SJSA1 (cell line): ENCODE measurements around the gene HSPB7. TPM values are rescaled to one million over a fixed set of nuclear protein-coding genes. Genes with fewer than 3 reads are reported as not detected.
"Not testable (repeated sequence)": the region's sequence is repeated elsewhere in the genome, so short reads cannot be mapped to it uniquely, and the experiment has no call there.

ENCODE experiments used
- DNase-seq, 2 experiments: peaks; one replicate each; pipeline ENCODE4 v3.0.0-alpha.2; 2015 to 2020; ENCODE audit warnings: low spot score in 2 of 2, low read depth in 1 of 2
- H3K27ac ChIP-seq: fragments of 250-450 bp; sonication (Bioruptor Pico); 2 replicates; pipeline ENCODE4 v1.5.1; 2020; ENCODE audit warnings: mild to moderate bottlenecking, moderate library complexity
- H3K27me3 ChIP-seq: fragments of 250-450 bp; sonication (Bioruptor Pico); replicated peaks from 2 replicates; pipeline ENCODE4 v1.5.1; 2020; ENCODE audit warnings: mild to moderate bottlenecking, moderate library complexity
- H3K36me3 ChIP-seq: fragments of 250-450 bp; sonication (Bioruptor Pico); 2 replicates; pipeline ENCODE4 v1.5.1; 2020; ENCODE audit warnings: mild to moderate bottlenecking
- H3K4me1 ChIP-seq: fragments of 250-450 bp; sonication (Bioruptor Pico); replicated peaks from 2 replicates; pipeline ENCODE4 v1.6.1; 2021; ENCODE audit warnings: mild to moderate bottlenecking
- H3K4me3 ChIP-seq: fragments of 250-450 bp; sonication (Bioruptor Pico); 2 replicates; pipeline ENCODE4 v1.5.1; 2020; ENCODE audit warnings: mild to moderate bottlenecking
- H3K9me3 ChIP-seq: fragments of 250-450 bp; sonication (Bioruptor Pico); replicated peaks from 2 replicates; pipeline ENCODE4 v1.5.1; 2020; ENCODE audit warnings: mild to moderate bottlenecking
- total RNA-seq: library from RNA; depleted of rRNA; stranded (reverse); fragments of >200 nt; shearing (Covaris generic); gene quantifications from 2 replicates; pipeline ENCODE4 v1.2.3, GENCODE V29; 2014

Gene HSPB7
- total RNA-seq, 1 experiment from 2014 or later = not detected

DNA sequence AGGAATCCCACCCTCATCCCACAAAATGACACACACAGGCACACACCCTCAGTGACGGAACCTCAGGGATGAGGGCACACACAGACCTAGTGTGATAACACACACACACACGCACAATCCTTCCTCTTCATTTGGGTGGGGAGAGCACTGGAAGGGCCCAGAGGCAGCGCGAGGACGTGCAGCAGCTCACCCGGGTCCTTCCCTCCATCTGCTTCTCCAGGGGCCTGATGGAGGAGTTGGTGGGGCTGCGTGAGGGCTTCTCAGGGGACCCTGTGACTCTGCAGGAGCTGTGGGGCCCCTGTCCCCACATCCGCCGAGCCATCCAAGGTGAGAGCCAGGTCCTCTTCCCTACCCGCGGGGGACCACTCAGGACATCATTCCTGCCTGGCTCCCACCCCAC, 4.5 kb upstream of the HSPB7 start:
- no peak for DNase-seq
- H3K4me1 ChIP-seq = peaks cover 5% of the 10 kb centered on the region
- no peak overlapping the region for H3K4me3 ChIP-seq
- H3K36me3 ChIP-seq = no peaks in the 10 kb centered on the region
- no peak overlapping the region for H3K27ac ChIP-seq
- H3K27me3 ChIP-seq = no peaks in the 10 kb centered on the region
- H3K9me3 ChIP-seq = no peaks in the 10 kb centered on the region

DNA sequence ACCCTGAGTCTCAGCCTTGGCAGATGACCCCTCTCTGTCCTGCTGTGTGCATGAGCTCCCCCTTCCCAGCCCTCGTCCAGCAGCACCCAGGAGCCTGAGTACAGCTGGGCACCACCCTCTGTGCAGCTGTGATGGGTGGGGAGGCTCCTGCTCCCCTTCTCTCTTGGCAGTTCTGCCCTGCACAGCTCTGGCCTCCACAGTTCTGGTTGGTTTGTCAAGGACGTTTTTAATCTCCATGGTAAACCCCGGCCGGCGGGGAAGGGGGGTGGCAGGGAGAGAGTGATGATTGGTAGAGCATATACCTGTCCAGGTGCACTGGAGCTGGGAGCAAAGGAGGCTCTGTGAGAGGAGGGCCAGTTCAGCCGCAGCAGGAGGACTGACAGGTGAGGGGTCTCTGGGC, 3.8 kb upstream of the HSPB7 start, which contains the start of gene CLCNKA:
CLCNKA (plus strand) TSS at position 356 of the 400 bp plus-strand sequence. CDS start 584 bp downstream, outside the sequence.
- DNase-seq = no peak
- H3K27ac ChIP-seq = no peak within 1 kb of the TSS
- H3K36me3 ChIP-seq = no peaks in the 10 kb centered on the region
- peaks cover 5% of the 10 kb centered on the region for H3K4me1 ChIP-seq
- H3K27me3 ChIP-seq = no peaks in the 10 kb centered on the region
- no peak within 1 kb of the TSS for H3K4me3 ChIP-seq
- no peaks in the 10 kb centered on the region for H3K9me3 ChIP-seq

DNA sequence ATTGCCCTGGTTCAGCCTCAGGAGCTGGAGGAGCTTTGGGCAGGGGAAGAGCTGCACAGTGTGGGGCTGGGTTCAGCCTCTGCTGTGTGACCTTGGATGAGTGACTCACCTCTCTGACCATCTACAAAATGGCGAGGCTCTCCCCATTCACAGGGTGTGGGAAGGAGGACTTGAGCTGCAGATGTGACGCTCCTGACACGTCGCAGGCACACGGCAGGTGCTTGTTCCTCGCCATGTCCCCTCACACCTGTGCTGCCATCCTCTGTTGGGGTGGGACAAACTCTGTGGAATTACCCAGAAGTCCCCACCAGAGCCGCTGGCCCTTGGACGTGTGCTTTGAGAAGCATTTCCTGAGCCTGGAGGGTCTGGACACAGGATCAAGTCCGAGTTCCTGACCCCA, 3.0 kb upstream of the HSPB7 start:
- not testable (repeated sequence) for H3K27me3 ChIP-seq, H3K9me3 ChIP-seq, H3K4me1 ChIP-seq

DNA sequence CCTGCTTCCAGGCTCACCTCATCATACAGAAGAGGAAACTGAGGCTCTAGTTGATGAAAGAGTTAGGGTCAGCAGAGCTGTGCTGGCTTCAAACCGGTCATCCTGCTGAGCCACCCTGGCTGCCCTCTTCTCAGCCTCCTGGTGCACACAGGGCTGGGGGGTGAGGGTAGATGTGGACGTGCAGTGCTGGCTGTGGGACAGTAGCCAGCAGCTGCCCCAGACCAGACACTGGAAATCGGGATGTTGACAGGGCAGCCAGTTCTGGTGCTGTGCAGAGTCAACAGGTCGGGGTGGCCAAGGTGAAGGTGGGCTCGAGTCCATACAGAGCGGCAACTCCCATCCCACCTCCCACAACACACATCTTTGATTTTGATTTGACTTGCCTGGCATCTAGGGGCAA, 2.5 kb upstream of the HSPB7 start:
- Histone ChIP-seq H3K36me3 (no peaks in the 10 kb centered on the region), H3K27me3 (no peaks in the 10 kb centered on the region), H3K9me3 (no peaks in the 10 kb centered on the region), H3K4me1 (peaks cover 5% of the 10 kb centered on the region), H3K4me3 (no peak overlapping the region), H3K27ac (no peak overlapping the region)
- no peak for DNase-seq

More for the DNA sequence above, 3.0 kb upstream of the HSPB7 start:
- not testable (repeated sequence) for H3K27ac ChIP-seq, DNase-seq, H3K4me3 ChIP-seq, H3K36me3 ChIP-seq

DNA sequence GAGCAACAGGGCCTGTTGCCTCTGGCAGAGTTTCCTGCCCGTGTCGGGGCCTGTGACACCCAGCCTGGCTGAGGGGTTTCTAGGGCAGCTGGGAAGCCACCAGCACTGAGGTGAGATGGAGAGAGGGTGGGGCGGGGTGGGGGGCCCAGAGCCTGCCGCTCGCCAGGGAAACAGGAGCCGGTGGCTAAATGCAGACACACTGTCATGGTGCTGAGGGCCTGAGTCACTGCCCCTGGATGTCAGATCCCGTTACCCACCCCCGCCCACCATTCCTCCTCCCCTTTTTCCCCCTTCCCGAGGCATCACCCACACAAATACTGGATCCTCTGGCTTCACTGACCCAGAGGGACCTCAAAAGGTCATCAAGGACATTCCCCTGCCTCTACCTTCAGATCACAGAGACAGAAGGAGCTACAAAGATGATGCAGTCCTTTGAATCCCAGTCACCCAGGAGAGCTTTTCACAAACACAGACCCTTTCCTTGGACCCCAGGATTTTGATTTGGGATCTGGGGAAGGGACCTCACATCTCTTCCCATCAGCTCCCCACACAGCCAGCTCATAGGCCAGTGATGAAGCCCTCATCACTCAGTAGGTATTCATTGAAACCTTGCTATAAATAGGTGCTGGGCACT, 1.9 kb upstream of the HSPB7 start:
- no peak for DNase-seq
- Histone ChIP-seq H3K4me3 (no peak overlapping the region), H3K36me3 (no peaks in the 10 kb centered on the region), H3K27me3 (no peaks in the 10 kb centered on the region), H3K27ac (no peak overlapping the region), H3K9me3 (no peaks in the 10 kb centered on the region), H3K4me1 (peaks cover 5% of the 10 kb centered on the region)

DNA sequence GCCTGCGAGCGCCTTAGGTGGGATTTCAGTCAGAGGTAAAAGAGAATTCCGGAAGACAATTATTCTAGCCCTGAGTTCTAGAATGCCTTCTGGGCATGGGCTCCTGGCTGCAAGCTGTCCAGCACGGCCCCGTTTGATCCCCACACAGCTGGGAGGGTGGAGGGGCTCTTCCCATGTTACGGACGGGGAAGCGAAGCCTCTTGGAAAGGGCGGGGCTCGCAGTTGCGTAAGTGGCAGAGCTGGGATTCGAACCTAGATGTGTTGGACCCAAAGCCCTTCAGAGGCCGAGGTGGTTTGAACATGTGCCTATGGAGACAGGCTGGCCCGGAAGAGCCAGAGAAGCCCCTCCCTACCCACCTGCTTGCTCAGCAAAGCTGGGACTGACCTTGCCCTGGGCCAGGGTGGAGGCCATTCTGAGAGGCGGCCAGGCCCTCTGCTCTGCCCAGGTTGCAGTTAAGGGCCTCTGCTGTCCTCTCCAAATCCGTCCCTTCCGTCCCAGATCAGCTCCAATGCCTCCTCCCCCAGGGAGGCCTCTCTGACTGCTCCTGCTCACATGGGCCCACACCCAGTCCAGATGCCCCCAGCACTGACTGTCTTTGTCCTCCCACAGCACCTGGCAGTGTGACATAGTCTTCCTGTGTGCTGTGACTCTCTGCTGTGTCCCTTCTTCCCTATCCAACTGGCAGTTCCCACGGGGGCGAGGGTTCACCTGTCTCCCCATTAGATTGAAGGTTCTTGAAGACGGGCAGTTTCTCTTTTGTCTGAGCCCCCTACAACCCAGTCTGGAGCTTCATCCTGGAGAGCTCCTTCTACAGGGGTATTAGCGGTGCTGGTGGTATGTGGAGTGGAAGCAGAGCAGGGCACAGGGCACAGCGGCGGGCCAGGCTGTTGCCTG, 1.2 kb upstream of the HSPB7 start:
- DNase-seq = no peak
- Histone ChIP-seq H3K36me3 (no peaks in the 10 kb centered on the region), H3K9me3 (no peaks in the 10 kb centered on the region), H3K27ac (no peak overlapping the region), H3K4me3 (no peak overlapping the region), H3K4me1 (peaks cover 5% of the 10 kb centered on the region), H3K27me3 (no peaks in the 10 kb centered on the region)

DNA sequence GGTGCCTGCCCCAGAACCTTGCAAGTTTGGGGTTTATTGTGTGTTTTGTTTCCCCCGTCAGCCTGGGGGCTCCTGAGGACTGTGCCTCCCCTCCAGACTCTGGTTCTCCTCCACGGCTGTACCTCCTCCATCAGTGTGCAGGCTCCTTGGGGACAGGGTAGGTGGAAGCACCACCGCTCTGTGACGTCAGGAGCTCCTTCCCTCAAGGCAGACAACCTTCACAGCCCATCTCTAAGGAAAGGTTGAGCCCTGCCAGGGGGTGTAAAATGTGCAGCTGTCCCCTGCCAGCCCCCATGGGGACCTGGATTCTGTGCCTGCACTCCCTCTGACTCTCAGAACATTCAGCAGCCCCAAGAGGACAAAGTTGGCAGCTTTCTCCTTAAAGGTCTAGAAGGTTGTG, 465 bp upstream of the HSPB7 start:
- no peak for DNase-seq
- H3K27me3 ChIP-seq = no peaks in the 10 kb centered on the region
- H3K27ac ChIP-seq = no peak overlapping the region
- peaks cover 11% of the 10 kb centered on the region for H3K4me1 ChIP-seq
- H3K9me3 ChIP-seq = no peaks in the 10 kb centered on the region
- no peaks in the 10 kb centered on the region for H3K36me3 ChIP-seq
- no peak overlapping the region for H3K4me3 ChIP-seq

DNA sequence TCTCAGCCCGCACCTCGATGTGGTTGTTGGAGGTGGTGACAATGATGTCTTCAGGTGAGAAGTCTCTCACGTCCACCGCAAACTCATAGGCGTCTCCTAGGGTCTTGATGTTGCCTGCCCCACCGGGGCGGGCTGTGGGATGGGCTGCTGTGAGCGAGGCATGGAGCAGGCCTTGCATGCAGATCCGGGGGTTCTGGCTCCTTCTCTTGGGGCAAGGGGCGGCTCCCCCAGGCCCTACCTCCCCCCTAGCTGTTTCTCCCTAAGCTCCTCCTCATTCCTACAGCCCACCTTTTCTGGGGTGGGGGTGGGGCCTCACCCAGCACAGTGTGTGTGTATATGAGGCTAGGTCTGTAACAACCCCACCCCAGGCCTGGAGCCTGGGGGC, 775 bp downstream of the HSPB7 start:
- no peaks in the 10 kb centered on the region for H3K9me3 ChIP-seq
- H3K4me1 ChIP-seq = peaks cover 23% of the 10 kb centered on the region
- H3K27ac ChIP-seq = no peak overlapping the region
- no peak for DNase-seq
- H3K27me3 ChIP-seq = no peaks in the 10 kb centered on the region
- no peaks in the 10 kb centered on the region for H3K36me3 ChIP-seq
- no peak overlapping the region for H3K4me3 ChIP-seq

DNA sequence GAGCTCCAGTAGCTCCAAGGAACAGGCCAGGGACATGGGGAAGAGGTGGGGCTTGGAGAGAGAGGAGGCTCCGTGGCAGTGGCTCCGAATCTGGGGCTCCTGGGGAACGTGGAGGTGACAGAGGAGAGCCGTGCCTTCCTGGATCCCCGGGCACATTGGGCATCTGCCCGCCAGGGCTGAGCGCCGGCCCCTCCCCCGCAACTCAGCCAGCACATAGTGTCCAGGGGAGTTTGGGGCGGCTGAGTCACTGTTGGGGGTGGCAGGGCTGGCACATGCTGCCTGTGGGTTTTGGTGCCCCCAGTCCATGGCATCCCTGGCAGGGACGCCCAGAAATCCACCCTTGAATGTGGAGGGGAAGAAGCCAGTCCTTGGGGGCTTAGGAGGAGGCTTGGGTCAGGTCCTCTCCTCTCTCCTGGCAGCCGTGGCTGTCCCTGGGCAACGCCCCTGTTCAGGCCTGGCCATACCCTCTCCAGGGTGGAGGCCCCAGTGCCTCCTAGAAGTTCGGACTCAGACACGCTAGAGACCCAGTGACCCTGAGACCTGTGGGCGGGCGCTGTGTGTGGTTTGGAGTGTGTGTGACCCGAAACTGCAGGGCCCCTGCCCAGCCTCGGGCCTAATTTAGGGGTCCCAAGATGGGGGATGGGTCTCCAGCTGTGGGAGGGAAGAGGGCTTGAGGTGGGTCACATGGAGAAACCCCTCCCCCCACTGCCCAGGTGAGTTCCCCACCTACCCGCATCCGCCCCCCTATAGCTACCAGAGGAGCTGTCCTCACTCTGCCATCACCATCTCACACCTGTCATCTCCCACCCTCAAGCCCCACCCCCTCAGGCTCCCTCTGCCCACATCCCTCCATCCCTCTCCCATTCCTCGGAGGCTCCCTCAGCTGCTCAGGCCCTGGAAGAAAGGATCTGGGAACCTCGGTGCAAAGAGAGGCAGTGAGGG, 1.6 kb downstream of the HSPB7 start:
- DNase-seq = no peak
- H3K9me3 ChIP-seq = no peaks in the 10 kb centered on the region
- H3K4me3 ChIP-seq = no peak overlapping the region
- no peak overlapping the region for H3K27ac ChIP-seq
- H3K4me1 ChIP-seq = peaks cover 23% of the 10 kb centered on the region
- no peaks in the 10 kb centered on the region for H3K36me3 ChIP-seq
- H3K27me3 ChIP-seq = no peaks in the 10 kb centered on the region

DNA sequence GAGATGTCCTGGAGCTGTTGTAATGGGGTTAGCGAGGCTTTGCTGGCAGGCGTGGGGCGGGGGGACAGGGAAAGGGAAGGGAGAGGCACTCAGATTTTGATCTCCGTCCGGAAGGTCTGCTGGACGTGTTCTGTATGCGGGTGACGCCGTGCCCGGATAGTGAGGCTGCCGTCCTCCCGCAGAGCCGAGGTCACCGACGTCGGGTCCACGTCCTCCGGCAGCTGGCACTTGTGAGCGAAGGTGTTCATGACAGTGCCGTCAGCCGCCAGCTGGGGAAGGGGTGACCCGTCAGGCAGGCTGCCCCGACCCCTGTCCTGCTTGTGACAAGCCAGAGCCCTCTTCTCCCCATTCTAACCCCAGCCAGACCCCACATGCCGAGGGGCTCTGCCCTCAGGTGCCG, 2.4 kb downstream of the HSPB7 start:
- H3K27me3 ChIP-seq = no peaks in the 10 kb centered on the region
- H3K9me3 ChIP-seq = no peaks in the 10 kb centered on the region
- H3K27ac ChIP-seq = no peak overlapping the region
- H3K4me3 ChIP-seq = no peak overlapping the region
- H3K36me3 ChIP-seq = no peaks in the 10 kb centered on the region
- peaks cover 23% of the 10 kb centered on the region for H3K4me1 ChIP-seq
- DNase-seq = no peak

DNA sequence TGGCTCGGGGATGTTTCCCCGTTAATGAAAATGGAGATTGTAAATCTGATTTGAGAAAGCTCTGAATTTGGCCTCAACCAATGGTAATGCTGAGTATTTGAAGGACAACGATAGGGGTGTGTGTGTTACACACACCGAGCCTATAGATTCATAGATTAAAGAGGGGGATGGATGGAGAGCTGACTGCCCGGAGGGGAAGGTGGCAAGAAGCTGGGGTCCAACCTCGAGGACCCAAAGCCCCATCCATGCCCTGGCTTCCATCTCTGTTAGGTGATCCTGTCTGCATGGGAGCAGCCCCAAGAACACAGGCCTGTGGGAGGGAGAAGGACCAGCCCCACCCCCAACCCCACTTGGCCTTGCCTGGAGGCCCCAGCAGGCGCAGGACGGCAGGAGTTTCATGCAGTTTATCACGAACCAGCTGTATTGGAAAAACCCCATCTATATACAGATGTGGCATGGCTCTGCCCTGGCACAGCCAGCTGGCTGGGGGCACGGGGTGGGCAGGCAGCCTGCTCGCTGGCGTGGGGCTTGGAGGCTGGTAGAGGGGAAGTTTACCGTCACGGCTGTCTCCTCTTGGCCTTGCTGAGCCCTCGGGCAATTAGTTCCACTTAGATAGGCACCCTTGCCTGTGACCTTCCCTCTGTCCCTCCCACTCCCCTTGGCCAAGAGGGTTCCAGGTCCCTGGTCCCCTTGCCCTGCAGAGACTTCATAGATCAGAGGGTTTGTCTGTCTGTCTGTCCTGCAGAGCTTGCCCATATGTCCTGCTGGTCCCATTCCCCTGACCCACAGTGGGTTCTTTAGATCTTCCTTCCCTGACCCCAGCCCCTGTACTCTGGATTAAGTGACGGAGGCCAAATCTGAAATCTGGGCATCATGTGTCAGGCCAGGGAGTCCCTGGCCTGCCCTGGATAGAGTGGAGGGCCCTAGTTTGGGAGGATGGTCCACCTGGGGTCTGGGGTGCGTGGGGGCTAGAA, 3.0 kb downstream of the HSPB7 start:
- Histone ChIP-seq H3K36me3 (no peaks in the 10 kb centered on the region), H3K27me3 (no peaks in the 10 kb centered on the region), H3K4me1 (peaks cover 23% of the 10 kb centered on the region), H3K27ac (no peak overlapping the region), H3K9me3 (no peaks in the 10 kb centered on the region), H3K4me3 (no peak overlapping the region)
- DNase-seq = no peak

DNA sequence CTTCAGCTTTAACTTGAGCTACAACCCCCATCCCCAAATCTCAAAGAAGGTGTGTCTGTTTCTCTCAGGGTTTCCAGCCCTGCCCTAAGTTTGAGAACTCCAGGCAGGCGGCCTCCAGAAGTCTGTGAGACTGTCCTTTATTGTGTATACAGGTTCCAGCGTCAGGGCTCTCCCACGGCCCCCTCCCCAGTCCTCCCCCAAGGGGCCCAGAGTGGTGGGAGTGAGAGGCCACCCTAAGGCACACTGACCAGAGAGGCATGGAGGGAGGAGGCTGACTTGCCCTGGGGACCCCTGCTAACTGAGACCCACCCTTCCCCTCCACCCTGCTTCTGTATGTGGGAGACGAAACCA, 4.0 kb downstream of the HSPB7 start:
- Histone ChIP-seq H3K36me3 (no peaks in the 10 kb centered on the region), H3K4me1 (peaks cover 18% of the 10 kb centered on the region), H3K27ac (no peak overlapping the region), H3K4me3 (no peak overlapping the region), H3K9me3 (no peaks in the 10 kb centered on the region), H3K27me3 (no peaks in the 10 kb centered on the region)
- no peak for DNase-seq
